ENCODE measurements around the gene PMAIP1.

DNA sequence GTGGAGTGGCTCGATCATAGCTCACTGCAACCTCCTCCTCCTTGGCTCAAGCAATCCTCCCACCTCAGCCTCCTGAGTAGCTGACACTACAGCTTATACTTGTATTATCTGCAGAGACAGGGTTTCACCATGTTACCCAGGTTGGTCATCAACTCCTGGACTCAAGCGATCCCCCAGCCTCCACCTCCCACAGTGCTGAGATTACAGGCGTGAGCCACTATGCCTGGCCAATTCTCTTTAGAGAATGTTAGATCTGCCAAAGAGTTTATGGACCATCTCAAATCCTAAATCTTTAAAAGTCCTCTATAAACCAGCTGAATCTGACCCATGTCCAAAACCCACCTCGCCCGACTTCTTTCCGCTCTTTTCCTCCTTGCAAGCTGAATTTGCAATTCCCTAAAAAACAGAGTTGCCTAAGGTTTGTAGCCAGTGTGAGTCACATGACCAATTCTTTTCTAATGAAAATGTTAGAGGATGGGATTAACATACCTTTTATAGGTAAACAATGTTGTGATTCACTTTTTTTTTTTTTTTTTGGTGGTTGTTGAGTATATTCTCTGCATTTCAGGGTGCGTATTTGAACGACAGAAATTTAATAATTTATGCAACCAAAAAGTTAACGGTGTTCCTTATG is 2.4 kb upstream of the PMAIP1 start:
- TF ChIP-seq, protein P1, sequence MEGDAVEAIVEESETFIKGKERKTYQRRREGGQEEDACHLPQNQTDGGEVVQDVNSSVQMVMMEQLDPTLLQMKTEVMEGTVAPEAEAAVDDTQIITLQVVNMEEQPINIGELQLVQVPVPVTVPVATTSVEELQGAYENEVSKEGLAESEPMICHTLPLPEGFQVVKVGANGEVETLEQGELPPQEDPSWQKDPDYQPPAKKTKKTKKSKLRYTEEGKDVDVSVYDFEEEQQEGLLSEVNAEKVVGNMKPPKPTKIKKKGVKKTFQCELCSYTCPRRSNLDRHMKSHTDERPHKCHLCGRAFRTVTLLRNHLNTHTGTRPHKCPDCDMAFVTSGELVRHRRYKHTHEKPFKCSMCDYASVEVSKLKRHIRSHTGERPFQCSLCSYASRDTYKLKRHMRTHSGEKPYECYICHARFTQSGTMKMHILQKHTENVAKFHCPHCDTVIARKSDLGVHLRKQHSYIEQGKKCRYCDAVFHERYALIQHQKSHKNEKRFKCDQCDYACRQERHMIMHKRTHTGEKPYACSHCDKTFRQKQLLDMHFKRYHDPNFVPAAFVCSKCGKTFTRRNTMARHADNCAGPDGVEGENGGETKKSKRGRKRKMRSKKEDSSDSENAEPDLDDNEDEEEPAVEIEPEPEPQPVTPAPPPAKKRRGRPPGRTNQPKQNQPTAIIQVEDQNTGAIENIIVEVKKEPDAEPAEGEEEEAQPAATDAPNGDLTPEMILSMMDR (IDR thresholded peaks at IDR 0.05 in 8 of 11, conservative IDR thresholded peaks at IDR 0.05 in 3 of 11) = no peak
- no peak for TF ChIP-seq POLR2A (IDR thresholded peaks at IDR 0.05)

All from spleen (tissue), 7 donors.